Measurements from ENCODE around the gene LTBP1.
A peak's percentile ranks its signal among the peaks of the same experiment; 100 is the strongest.
"Not testable (repeated sequence)": the region's sequence is repeated elsewhere in the genome, so short reads cannot be mapped to it uniquely, and the experiment has no call there.

The LTBP1 gene

DNA sequence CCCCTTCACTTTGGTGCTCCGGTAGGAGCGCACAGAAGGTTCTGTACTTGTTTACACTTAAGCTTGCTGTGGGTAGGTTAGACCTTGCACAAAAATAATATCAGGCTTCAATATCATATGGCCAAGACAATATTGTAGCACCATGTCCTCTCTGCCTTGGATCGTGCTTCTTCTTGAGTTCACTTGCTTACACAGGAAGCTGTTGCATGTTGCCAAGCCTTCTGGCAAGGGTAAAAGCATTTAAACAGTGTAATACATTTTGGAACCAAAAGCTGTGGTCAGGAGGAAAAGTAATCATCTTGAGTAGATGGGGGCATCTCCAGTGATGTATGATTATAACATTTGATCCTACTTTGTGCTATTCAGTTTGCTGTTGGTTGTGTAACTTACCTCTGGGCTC is 197.5 kb downstream of the LTBP1 start:
- DNase-seq (ENCODE audit: low spot score): no peak

DNA sequence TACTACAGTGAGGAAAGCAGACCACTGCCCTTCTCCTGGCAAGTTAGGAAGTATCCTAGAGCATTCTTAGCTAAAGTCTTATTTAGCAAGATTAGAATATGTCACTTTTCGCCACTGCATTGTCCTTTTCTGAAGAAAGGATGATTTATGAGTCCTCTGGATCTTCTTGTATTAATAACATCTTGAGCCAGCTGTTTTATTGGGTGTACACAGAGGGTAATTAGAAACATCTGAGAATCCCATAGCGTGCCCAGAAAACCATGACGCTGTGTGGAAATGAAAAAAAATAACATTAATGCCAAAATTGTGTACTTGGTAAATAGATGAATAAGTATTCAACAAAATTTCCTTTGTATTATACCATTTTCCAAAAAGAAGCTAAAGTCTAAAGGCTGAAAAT is 198.7 kb downstream of the LTBP1 start:
- no peak for DNase-seq (ENCODE audit: low spot score)

DNA sequence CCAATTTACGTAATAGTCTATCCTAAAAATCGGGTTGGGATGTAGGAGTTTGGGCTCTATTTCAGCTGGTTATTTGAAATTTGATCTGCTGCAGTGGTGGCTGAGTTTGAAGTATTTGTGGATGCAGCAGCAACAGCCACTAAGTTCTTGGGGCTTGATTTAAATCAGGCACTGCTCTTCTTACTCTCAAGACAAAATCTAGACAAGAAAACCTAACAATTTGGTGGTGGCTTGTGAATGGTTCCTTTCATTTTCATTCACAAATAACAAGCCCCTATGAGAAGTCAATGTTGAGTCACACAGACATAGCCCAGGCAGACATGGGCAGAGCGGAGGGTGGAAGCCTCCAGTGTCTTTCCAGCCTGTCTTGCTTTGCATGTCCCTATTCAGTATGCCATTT is 199.3 kb downstream of the LTBP1 start:
- no peak for DNase-seq (ENCODE audit: low spot score)

DNA sequence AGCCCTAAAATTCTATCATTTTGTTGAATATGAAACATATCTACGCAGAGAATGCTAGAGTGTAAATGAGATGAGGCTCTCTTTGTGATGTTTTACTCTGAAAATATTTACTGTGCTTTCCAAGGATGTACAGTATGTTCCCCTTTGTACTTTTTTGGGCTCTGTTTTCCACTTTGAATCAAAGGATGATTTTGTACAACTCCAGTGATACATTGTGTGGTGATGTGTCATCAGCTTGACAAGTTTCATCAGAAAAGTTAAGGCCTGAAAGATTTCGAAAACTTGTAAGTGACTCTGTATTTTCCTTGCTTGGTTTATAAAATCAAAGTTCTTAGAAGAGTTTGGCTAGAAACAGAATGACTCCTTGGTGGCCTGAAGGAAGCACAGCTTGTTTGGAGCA is 206.3 kb downstream of the LTBP1 start:
- no peak for DNase-seq (ENCODE audit: low spot score)

DNA sequence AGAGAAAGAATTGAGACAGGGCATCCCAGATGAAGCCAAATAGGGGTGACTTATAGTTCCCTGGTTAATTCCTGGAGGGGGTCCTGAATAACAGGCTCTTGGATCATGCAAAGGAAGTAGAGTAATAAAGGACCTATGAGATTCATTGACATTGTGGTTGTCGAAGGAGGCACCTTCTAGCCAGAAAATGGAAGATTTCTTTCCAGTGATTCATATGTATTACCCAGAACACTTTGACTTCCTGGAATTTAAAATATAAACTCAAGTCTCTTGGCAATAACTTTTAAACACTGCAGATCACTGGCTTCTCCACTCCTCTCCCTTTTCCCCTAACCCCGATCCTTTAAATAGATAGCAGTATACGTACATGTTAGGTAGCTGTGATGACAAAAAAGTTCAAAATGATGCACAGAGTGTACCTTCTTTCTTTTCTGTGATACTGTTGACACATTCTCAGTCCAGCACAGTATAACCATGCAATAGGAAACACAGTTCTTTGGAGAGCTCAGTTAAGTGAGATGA is 211.8 kb downstream of the LTBP1 start:
- DNase-seq (ENCODE audit: low spot score): peak; percentile 54

DNA sequence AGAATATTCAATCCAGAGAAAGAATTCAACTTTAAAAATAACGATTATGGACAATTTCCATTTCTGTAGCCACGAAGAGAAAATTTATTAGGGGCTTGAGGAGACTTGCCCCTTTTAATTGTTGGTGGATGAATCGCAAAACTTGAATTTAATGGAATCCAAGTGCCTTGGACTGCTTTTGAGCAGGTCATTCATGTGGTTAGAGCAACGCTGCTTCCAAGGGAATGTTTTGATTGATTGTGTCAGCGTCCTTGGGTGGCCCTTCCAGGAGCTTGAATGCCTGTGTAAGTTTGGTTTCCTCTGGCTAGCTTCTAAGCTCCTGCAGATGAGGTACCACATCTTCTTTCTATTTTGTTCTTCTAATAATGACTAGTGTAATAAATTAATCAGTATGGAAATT is 213.4 kb downstream of the LTBP1 start:
- DNase-seq (ENCODE audit: low spot score): no peak

DNA sequence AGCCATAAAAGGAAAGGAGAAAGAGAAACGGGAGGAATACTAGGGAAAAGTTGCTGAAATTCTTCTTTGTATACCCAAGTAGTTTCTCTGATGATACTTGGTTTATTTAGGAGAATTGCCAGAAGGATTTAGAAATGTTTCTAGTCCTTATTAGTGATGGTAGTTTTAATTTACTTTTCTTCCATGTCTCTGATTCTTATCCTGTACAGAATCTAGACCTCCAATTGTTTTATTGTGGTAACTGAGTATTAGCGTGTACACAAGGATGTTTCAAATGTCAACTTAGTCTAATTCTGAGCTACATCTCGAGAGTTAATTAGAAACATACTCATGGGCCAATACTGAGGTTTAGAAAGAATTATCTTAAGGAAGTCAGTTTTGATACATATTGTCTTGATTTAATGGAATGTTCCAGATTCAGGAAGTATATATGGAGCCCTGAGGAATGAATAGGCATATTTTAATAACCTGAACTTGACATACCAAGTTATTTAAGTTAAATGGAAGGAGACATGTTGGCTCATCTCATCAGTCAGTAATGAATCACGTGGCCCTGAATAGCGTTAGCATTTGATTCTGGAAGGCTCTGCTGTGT is 219.6 kb downstream of the LTBP1 start:
- DNase-seq (ENCODE audit: low spot score): no peak

DNA sequence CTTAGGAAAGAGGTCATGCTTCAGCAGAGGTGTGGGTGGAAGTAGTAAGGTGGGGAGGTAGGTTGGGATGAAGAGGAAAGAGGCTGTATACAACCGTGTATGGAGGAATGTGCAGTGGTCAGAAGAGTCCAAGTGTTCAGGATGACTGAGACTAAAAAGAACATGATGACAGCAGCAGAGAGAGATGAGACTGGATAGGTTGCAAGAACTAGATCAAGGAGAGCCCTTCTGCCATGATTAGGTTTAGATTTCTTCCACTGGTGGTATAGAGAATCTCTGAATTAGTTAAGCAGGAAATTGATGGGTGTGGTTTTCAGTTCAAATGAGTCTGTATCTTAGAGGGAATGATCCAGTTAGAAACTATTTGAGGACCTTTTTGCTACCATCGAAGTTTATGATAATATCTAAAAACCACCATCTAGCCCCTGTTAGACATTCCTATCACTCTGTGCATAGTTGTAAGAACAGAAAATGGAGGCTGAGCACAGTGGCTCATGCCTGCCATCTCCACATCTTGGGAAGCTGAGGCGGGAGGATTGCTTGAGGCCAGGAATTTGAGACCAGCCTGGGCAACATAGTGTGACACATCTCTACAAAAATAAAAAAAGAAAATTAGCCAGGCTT is 221.0 kb downstream of the LTBP1 start:
- peak; percentile 14 for DNase-seq (ENCODE audit: low spot score)

DNA sequence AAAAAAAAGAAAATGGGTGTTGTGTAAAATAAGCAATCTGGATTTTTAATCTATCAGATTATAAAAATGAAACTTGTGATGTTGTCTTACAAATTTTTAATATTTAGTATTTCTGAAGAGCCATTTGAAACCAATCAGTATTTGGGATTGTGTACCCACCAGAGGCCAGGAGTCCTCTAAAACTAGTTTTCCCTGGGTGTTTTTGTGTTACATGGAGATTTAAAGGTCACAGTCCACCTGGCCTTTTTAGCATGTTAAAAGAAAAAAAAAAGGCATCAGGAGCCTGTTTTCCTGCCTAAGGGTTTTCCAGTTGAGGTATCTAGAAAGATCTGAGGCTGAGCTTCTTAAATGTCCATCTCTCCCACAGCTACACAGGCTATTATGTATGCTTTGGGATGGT is 221.7 kb downstream of the LTBP1 start:
- no peak for DNase-seq (ENCODE audit: low spot score)

DNA sequence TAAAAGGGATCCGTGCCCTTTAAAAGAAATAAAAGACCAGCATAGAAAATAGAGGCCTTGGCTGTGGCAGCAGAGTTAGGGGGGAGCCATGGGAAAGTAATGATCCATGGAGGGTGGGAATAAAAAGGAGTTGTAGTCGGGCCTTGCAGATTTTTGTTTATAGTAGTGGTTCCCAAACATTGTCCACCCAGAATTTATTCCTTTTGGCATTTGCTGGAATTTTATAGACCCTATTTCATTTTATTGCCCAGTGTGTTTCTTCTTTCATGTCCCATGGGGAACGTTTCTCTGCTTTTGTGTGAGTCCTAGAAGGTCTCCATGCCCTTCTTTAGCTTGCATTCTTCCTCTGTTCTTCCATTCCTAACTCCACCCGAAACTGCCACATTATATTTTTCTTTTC is 222.2 kb downstream of the LTBP1 start:
- no peak for DNase-seq (ENCODE audit: low spot score)

DNA sequence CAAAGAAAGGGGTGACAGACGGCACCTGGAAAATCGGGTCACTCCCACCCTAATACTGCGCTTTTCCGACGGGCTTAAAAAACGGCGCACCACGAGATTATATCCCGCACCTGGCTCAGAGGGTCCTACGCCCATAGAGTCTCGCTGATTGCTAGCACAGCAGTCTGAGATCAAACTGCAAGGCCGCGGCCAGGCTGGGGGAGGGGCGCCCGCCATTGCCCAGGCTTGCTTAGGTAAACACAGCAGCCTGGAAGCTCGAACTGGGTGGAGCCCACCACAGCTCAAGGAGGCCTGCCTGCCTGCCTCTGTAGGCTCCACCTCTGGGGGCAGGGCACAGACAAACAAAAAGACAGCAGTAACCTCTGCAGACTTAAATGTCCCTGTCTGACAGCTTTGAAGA is 223.5 kb downstream of the LTBP1 start:
- DNase-seq (ENCODE audit: low spot score): not testable (repeated sequence)

DNA sequence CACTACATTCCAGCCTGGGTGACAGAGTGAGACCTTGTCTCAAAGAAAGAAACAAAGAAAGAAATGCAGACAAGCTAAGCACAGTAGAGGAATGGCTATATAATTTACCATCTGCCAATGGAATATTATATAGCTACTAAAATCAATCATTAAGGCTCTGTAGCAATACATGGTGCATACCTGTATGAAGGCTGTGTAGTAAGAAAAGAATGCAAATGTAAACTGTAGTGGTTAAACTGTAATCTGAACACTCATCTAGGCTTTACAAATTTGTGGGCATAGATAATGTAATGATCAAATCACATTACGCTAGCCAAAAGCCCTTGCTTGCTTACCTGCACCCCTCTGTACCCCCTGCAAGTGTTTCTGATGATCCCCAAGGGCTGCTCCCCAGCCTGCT is 230.9 kb downstream of the LTBP1 start:
- DNase-seq (ENCODE audit: low spot score): no peak

DNA sequence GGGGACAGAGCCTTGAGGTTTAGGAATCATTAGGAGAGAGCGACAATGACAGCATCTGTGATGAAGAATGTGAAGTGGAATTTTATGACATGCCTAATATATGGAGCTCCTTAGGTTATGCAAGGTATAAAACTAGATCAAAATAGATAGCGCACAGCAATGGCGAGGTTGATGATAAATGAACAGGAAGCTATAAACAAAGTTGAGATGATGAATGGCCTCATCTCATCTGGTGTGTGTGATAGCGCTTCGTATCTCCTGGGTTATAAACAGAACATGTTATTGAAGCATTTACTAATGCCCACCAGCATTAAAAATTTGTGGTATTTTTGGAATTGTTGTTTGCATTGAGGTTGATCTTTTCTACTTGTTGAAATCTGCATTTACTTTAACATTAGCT is 231.5 kb downstream of the LTBP1 start:
- DNase-seq (ENCODE audit: low spot score): no peak

DNA sequence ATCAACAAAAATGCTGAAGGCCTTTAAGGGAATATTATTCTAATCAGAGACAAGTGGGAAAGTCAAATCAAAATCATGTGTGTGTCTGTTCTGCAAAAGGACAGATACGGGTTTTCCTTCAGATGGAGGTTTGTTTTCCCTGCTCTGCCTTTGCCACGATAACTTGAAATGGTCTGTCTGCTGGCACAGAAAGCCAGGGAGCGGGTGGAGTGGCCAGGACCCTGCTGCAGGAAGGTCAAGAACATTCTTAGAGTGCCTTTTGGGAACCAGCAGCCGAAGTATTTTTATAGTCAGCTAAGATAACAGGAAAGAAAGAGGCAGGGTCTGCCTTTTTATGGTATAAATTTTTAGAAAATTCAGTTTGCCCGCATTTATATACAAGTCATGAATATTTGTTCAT is 234.2 kb downstream of the LTBP1 start:
- no peak for DNase-seq (ENCODE audit: low spot score)

DNA sequence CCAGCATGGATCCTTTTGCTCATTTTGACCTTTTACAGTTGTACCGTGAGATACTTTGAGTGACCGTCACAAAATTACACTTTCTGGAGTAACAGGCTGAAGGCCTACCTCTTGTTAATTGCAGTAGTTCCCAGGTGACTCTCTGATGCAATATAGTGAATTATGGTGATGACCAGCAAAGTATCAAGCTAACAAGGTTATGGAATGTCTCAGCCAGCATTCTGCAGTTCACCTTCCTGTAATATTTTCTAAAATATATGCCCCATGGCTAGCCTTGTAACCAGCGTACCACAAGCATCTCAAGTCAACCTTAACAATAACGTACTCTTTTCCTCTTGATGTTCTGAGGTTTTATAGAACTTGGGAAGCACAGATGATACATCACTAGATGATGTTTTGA is 234.7 kb downstream of the LTBP1 start:
- DNase-seq (ENCODE audit: low spot score): no peak

DNA sequence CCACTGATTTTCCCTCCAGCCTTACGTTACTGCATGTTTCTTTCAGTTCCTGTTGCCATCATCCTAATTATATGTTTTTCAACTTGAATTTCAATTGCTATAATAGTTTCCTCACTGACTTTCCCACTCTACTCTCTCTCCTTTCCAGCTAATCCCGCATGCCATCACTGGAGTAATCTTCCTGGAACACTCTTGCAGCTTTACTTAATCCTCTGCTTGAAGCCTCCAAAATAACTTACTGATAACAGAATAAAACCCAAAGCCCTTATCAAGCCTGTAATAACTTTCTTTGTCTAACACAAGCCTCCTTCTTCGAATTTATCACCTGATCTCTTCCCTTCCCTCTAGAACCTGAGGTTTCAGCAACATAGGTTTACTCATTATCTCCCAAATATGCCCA is 237.3 kb downstream of the LTBP1 start:
- no peak for DNase-seq (ENCODE audit: low spot score)

DNA sequence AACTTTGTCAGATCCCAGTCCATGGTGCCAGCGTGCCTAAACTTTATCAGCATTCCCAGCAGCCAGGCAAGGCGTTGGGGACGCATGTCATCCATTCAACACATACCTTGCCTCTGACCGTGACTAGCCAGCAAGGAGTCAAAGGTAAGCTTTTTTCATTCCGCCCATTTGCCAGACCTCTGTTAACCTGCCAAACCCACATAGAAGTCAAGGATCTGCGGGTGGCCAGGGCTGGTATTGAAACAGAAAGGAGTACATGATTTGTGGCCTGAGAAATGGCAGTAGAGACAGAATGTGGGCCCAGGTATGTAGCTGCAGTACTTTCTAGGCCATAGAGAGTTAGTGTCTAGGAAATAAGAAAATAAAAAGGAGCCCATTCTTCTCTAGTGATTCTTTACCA is 240.2 kb downstream of the LTBP1 start:
- no peak for DNase-seq (ENCODE audit: low spot score)

DNA sequence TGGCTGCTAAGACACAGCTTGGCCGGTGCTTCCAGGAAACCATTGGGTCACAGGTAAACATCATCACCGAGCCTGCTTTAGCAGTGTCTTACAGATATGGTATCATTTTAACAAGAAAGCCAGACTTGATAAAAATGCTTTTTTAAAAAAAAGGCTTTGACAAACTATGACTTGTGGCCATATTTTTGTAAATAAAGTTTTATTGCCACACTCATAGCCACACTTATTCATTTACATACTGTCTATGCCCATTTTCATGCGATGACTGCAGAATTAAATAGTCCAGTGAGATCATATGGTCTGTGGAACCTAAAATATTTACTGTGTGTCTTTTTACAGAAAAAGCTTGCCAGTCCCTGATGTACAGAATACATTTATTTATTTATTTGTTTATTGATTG is 242.0 kb downstream of the LTBP1 start:
- no peak for DNase-seq (ENCODE audit: low spot score)

DNA sequence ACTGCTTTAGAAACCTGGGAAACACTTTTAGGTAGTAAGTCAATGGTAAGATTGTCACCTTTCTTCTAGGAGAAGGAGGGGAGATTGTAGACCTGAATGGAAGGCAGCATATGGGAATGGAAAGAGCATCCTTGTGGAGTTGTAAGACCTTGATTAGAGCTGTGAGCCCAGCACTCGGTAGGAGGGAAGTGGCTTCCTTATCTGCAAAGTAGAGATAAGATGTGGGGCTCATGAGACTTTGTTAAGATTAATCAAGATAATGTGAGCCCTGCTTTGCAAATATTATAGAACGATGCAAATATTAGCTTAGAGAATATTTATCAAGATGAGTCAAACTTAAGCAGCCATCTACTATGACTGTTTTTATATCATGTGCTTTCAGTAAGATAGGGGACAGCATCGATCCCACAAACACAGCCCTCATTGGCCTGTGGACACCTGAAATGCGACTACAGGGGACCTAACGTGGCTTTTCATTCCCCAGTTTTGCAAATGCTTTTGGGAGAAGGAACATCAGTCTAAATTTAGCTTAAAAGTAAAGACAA is 243.7 kb downstream of the LTBP1 start:
- DNase-seq (ENCODE audit: low spot score): no peak

DNA sequence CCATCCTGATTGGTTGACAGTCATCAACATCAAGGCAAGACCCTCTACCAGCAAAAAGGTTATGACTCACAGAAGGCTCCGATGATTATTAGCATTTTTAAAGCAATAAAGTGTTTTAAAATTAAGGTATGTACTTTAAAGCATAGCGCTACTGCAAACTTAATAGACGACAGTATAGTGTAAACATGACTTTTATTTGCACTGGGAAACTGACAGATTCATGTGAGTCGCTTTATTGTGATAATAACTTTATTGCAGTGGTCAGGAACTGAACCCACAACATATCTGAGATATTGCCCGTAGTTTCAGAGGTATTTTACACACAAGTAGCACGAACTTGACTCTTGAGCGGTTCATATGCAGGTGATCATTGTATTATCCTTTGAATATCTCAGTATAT is 249.1 kb downstream of the LTBP1 start:
- DNase-seq (ENCODE audit: low spot score): no peak

DNA sequence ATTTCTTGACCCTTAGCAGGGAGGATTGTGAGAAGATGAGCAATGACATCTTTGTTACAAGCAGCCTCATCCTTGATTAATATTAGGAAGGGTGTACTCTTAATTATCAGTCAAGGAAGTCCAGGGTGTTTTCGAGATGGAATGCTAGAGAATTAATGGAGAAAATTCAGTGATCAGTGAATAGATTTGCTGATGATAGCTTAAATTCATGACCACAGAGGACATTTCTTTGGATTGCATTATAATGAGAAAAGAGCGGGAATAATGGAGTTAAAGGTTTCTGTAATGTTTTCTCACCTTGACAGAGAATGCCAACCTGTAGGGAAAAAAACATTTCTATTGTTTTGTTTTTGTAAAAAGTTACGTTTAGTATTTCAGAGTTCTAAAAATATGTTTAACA is 249.9 kb downstream of the LTBP1 start:
- DNase-seq (ENCODE audit: low spot score): no peak

DNA sequence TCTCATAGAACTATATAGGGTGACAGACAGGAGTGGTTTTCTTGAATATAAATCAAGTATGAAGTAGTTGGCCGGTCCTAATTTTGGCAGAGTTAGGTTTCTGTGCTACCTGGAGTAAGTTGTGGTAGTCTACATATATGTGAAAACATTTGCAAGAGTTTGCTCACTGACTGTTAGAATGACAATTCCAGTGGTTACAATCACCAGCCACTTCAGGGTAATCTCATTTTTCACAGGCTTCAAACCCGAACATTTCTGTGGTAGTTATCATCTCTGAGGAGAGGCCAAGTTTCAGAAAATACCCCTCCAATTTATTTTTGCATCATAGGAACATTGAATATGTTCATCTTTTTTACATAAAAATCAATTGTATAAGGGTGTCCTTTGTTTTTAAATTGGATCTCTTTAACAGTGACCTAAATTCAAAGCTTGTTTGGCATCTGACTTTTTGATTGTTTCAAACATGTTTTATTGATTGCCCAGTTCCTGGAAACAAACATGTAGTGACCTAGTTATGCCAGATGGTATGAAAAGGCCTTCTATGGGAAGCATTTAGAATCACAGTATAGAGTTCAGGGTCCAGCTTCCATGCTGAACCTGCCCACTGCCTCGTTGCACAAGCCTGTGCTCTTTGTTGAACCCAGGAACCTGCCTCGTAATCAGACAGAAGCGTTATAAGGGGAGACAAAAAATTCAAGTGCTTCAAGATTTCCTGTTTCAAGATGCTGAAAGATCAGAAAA is 250.6 kb downstream of the LTBP1 start:
- no peak for DNase-seq (ENCODE audit: low spot score)

Data from activated CD4-positive, alpha-beta T cell treated with anti-CD3 and anti-CD28 coated beads, Interleukin-2, Interleukin-4, amounts not matched to agents 100 ng/mL and 50 ng/mL, durations not matched to agents 16 hours and 8 hours (primary cell).